HEK293T (cell line): ENCODE measurements around the gene SLC25A25.

Source experiments
- CTCF ChIA-PET: fragments of 350-600 bp; formaldehyde crosslinking; extraction: SDS; loops from one replicate; lab custom pipeline; 2021; ENCODE audit warnings: antibody characterized with exemption, inconsistent platforms; lab: Yijun Ruan, JAX
- POLR2A ChIA-PET: fragments of 350-600 bp; formaldehyde crosslinking; extraction: SDS; loops from one replicate; lab custom pipeline; 2020; ENCODE audit warnings: antibody characterized with exemption, inconsistent platforms; lab: Yijun Ruan, JAX
- DNase-seq: peaks from one replicate; pipeline ENCODE4 v3.0.0; 2012; ENCODE audit warnings: mixed read lengths; ENCODE audit errors: extremely low spot score
- ARNT ChIP-seq: fragments of 450-650 bp; IDR thresholded peaks from 2 replicates; pipeline ENCODE4 v1.6.1; 2017; ENCODE audit warnings: mild to moderate bottlenecking
- BHLHE40 ChIP-seq: fragments of 450-650 bp; IDR thresholded peaks from 2 replicates; pipeline ENCODE4 v1.6.1; 2016; ENCODE audit warnings: mild to moderate bottlenecking, moderate library complexity, borderline replicate concordance
- CTBP1 ChIP-seq: fragments of 450-650 bp; IDR thresholded peaks from 2 replicates; pipeline ENCODE4 v1.6.1; 2016; ENCODE audit warnings: borderline replicate concordance
- ELF4 ChIP-seq: fragments of 450-650 bp; IDR thresholded peaks from 2 replicates; pipeline ENCODE4 v1.6.1; 2017; ENCODE audit warnings: antibody characterized with exemption
- FOXA1 ChIP-seq: fragments of 450-650 bp; IDR thresholded peaks from 2 replicates; pipeline ENCODE4 v1.6.1; 2016; ENCODE audit warnings: mild to moderate bottlenecking
- FOXK2 ChIP-seq: fragments of 450-650 bp; IDR thresholded peaks from 2 replicates; pipeline ENCODE4 v1.6.1; 2016; ENCODE audit warnings: mild to moderate bottlenecking
- FOXM1 ChIP-seq: fragments of 450-650 bp; IDR thresholded peaks from 2 replicates; pipeline ENCODE4 v1.6.1; 2017; ENCODE audit warnings: mild to moderate bottlenecking, borderline replicate concordance
- HDGF ChIP-seq: fragments of 450-650 bp; IDR thresholded peaks from 2 replicates; pipeline ENCODE4 v1.6.1; 2017; ENCODE audit warnings: antibody characterized with exemption, borderline replicate concordance
- L3MBTL2 ChIP-seq: fragments of 450-650 bp; conservative IDR thresholded peaks from 2 replicates; pipeline ENCODE4 v1.6.1; 2016; ENCODE audit warnings: mild to moderate bottlenecking
- LEF1 ChIP-seq: fragments of 450-650 bp; IDR thresholded peaks from 2 replicates; pipeline ENCODE4 v1.6.1; 2017; ENCODE audit warnings: mild to moderate bottlenecking, borderline replicate concordance
- NFRKB ChIP-seq: fragments of 450-650 bp; IDR thresholded peaks from 2 replicates; pipeline ENCODE4 v1.6.1; 2016; ENCODE audit warnings: mild to moderate bottlenecking, moderate library complexity
- SP1 ChIP-seq: fragments of 450-650 bp; IDR thresholded peaks from 2 replicates; pipeline ENCODE4 v1.6.1; 2017
- SUZ12 ChIP-seq: fragments of 450-650 bp; IDR thresholded peaks from 2 replicates; pipeline ENCODE4 v1.6.1; 2016; ENCODE audit warnings: mild to moderate bottlenecking
- TARDBP ChIP-seq: fragments of 450-650 bp; IDR thresholded peaks from 2 replicates; pipeline ENCODE4 v1.6.1; 2016
- ZNF384 ChIP-seq: fragments of 450-650 bp; IDR thresholded peaks from 2 replicates; pipeline ENCODE4 v1.6.1; 2016
- TF ChIP-seq, protein P1 (sequence below): fragments of 450-650 bp; IDR thresholded peaks from 2 replicates; pipeline ENCODE4 v1.6.1; 2016

SLC25A25 gene

DNA sequence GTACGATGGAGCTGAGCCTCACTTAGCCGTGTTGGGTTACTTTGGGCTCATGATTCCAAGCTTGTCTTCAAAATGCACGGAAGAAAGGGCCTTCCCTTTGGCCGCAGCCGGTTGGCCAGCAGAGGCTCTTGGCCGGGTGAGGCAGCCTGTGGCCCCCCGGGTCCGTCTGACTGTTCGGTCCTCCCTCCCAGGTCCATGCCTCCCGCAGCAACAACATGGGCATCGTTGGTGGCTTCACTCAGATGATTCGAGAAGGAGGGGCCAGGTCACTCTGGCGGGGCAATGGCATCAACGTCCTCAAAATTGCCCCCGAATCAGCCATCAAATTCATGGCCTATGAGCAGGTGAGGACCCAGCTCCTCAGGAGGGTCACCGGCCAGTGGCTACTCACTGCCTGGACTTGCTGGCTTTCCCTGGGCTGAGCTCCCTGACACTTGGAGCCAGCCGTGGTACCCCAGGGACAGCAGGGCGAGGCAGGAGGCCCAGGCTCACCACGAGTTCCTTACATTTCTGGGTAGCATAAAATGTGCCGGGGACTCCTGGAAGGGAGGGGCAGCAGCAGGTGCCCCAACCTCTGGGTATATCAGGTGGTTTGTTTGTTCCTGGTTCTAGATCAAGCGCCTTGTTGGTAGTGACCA lies 37.6 kb downstream of the SLC25A25 start:
- ChIA-PET CTCF (interaction anchor here (0.7 kb wide), 1 partner anchor 12 kb away, joined by 4 read pairs; no protein-coding TSS in a partner anchor), POLR2A (no interaction called here)
- no peak for TF ChIP-seq L3MBTL2
- no peak for TF ChIP-seq LEF1
- TF ChIP-seq FOXM1 = no peak
- TF ChIP-seq ZNF384 = no peak
- no peak for TF ChIP-seq SP1
- TF ChIP-seq HDGF = no peak
- no peak for TF ChIP-seq FOXA1
- TF ChIP-seq TARDBP = no peak
- TF ChIP-seq BHLHE40 = no peak
- TF ChIP-seq ELF4 = no peak
- TF ChIP-seq NFRKB = no peak
- no peak for TF ChIP-seq SUZ12
- no peak for TF ChIP-seq FOXK2
- no peak for TF ChIP-seq CTBP1
- TF ChIP-seq, protein P1, sequence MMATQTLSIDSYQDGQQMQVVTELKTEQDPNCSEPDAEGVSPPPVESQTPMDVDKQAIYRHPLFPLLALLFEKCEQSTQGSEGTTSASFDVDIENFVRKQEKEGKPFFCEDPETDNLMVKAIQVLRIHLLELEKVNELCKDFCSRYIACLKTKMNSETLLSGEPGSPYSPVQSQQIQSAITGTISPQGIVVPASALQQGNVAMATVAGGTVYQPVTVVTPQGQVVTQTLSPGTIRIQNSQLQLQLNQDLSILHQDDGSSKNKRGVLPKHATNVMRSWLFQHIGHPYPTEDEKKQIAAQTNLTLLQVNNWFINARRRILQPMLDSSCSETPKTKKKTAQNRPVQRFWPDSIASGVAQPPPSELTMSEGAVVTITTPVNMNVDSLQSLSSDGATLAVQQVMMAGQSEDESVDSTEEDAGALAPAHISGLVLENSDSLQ = no peak
- no peak for DNase-seq

DNA sequence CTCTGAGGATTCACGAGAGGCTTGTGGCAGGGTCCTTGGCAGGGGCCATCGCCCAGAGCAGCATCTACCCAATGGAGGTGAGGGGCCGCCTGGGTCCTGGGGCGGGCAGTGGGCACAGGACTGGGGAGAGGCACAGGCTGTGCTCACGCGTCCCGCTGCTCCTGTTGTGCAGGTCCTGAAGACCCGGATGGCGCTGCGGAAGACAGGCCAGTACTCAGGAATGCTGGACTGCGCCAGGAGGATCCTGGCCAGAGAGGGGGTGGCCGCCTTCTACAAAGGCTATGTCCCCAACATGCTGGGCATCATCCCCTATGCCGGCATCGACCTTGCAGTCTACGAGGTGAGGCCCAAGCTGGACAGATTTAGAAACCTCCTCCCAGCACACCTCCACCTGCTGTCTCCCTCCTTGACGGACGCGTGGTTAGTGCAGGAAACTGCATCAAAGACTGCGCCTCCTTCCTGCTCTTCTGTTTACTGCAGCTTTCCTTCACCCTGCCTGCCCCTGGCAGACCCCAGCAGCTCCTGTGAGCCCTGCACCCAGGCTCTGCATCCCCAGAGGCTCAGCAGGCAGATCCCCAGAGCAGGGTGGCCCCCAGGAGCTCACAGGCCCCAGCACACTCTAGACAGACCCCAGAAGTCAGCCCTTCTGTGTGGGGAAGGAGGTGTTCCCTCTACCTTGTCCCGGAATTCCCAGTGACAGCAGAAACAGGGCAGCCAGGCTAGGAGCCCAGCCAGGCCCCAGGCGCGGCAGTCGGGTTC lies 38.3 kb downstream of the SLC25A25 start:
- ChIA-PET POLR2A (no interaction called here), CTCF (interaction anchor here (1.3 kb wide), 1 partner anchor 19 kb away, joined by 4 read pairs; no protein-coding TSS in a partner anchor)
- no peak for DNase-seq
- TF ChIP-seq HDGF (no peak), SP1 (no peak), CTBP1 (no peak), ELF4 (no peak), LEF1 (no peak), ZNF384 (no peak), FOXM1 (no peak), NFRKB (no peak)

DNA sequence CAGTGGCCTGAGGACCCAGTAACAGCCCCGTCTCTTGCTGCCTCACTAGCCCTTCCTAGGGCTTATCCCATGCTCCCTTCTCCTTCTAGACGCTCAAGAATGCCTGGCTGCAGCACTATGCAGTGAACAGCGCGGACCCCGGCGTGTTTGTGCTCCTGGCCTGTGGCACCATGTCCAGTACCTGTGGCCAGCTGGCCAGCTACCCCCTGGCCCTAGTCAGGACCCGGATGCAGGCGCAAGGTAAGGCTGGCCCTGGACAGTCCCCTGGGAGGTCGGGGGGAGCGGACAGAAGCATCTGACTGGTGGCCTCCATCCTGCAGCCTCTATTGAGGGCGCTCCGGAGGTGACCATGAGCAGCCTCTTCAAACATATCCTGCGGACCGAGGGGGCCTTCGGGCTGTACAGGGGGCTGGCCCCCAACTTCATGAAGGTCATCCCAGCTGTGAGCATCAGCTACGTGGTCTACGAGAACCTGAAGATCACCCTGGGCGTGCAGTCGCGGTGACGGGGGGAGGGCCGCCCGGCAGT lies 39.0 kb downstream of the SLC25A25 start:
- TF ChIP-seq FOXM1 (no peak), ARNT (no peak), FOXK2 (no peak), BHLHE40 (no peak), FOXA1 (no peak), L3MBTL2 (no peak), SP1 (no peak), ELF4 (no peak), SUZ12 (no peak), HDGF (no peak), LEF1 (no peak), TARDBP (no peak), NFRKB (no peak), CTBP1 (no peak)
- TF ChIP-seq, protein P1 = no peak
- DNase-seq = no peak
- ChIA-PET CTCF (interaction anchor here (1.3 to 1.5 kb wide), 2 partner anchors 11 to 18 kb away, joined by 4 to 9 read pairs; no protein-coding TSS in a partner anchor), POLR2A (no interaction called here)

DNA sequence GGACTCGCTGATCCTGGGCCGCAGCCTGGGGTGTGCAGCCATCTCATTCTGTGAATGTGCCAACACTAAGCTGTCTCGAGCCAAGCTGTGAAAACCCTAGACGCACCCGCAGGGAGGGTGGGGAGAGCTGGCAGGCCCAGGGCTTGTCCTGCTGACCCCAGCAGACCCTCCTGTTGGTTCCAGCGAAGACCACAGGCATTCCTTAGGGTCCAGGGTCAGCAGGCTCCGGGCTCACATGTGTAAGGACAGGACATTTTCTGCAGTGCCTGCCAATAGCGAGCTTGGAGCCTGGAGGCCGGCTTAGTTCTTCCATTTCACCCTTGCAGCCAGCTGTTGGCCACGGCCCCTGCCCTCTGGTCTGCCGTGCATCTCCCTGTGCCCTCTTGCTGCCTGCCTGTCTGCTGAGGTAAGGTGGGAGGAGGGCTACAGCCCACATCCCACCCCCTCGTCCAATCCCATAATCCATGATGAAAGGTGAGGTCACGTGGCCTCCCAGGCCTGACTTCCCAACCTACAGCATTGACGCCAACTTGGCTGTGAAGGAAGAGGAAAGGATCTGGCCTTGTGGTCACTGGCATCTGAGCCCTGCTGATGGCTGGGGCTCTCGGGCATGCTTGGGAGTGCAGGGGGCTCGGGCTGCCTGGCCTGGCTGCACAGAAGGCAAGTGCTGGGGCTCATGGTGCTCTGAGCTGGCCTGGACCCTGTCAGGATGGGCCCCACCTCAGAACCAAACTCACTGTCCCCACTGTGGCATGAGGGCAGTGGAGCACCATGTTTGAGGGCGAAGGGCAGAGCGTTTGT lies 39.6 kb downstream of the SLC25A25 start:
- no peak for DNase-seq
- CTCF ChIA-PET = interaction anchor here (1.3 to 1.5 kb wide), 2 partner anchors 10 to 18 kb away, joined by 4 to 9 read pairs; no protein-coding TSS in a partner anchor
- TF ChIP-seq FOXA1 (no peak), L3MBTL2 (no peak), ARNT (no peak), ZNF384 (no peak), SP1 (no peak), TARDBP (no peak), FOXM1 (no peak), CTBP1 (no peak), HDGF (no peak), ELF4 (no peak), LEF1 (no peak), BHLHE40 (no peak), NFRKB (no peak), SUZ12 (no peak), FOXK2 (no peak)
- TF ChIP-seq, protein P1 = no peak
- POLR2A ChIA-PET = no interaction called here
